ENCODE data around the gene RAI1. TPM values are rescaled to one million over a fixed set of nuclear protein-coding genes. Genes with fewer than 3 reads are reported as not detected.
A peak's percentile ranks its signal among the peaks of the same experiment; 100 is the strongest.

The RAI1 gene
- total and polyA plus RNA-seq, 2 experiments from 2014 or later: 0.87 to 0.89 TPM

DNA sequence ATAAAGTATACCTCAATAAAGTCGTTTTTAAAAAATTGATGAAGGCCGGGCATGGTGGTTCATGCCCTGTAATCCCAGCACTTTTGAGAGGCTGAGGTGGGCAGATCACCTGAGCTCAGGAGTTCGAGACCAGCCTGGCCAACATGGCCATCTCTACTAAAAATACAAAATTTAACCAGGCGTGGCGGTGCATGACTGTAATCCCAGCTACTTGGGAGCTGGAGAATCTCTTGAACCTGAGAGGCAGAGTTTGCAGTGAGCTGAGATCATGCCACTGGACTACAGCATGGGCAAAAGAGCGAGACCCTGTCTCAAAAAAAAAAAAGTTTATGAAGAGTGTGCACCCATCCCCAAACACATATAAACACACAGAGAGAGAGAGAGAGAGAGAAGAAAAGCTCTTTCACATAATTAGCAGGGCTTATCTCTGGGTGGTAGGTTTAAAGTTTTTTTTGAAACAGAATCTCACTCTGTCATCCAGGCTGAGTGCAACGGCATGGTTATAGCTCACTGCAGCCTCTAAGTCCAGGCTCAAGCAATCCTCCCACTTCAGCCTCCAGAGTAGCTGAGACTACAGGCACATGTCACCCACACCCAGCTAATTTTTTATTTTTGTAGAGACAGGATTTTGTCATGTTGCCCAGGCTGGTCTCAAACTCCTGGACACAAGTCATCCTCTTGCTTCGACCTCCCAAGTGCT is 152.6 kb downstream of the RAI1 start:
- H3F3A ChIP-seq (replicated peaks; ENCODE audit: low read depth): peaks cover 11% of the 10 kb centered on the region
- no peak overlapping the region for H3K4me3 ChIP-seq
- peaks cover 57% of the 10 kb centered on the region for H3K4me1 Mint-ChIP-seq
- H3K4me2 ChIP-seq: peak overlapping the region; percentile 93; the same call in 1 of the 2 replicates
- H3K4me1 ChIP-seq (ENCODE audit: insufficient read depth): peaks cover 34% of the 10 kb centered on the region
- H3K9me2 ChIP-seq (ENCODE audit: insufficient read depth): no peaks in the 10 kb centered on the region
- ATAC-seq: no peak
- peaks cover 51% of the 10 kb centered on the region for H4K20me1 ChIP-seq (replicated peaks; ENCODE audit: insufficient read depth)
- H3K4me3 Mint-ChIP-seq: peak overlapping the region; percentile 4; the same call in 1 of the 3 replicates
- peaks cover 27% of the 10 kb centered on the region for H3K27me3 Mint-ChIP-seq (ENCODE audit: insufficient read depth, low read depth, poor library complexity)
- H3K27me3 ChIP-seq (ENCODE audit: insufficient read depth): no peaks in the 10 kb centered on the region
- H3K79me2 ChIP-seq (replicated peaks; ENCODE audit: insufficient read depth): peaks cover 69% of the 10 kb centered on the region
- peak overlapping the region; percentile 30; the same call in 1 of the 2 replicates for H3K27ac Mint-ChIP-seq
- H2AFZ ChIP-seq: no peak overlapping the region
- H3K36me3 Mint-ChIP-seq (ENCODE audit: low read depth): peaks cover 42% of the 10 kb centered on the region
- no peaks in the 10 kb centered on the region for H3K36me3 ChIP-seq (ENCODE audit: insufficient read depth)
- H3K27ac ChIP-seq (ENCODE audit: low read depth): no peak overlapping the region
- no peaks in the 10 kb centered on the region for H3K9me3 Mint-ChIP-seq
- no peak for DNase-seq (ENCODE audit: low spot score)
- TF ChIP-seq ETS1 (IDR thresholded peaks at IDR 0.05): no peak
- no peak for TF ChIP-seq EZH2phosphoT487 (IDR thresholded peaks at IDR 0.05; ENCODE audit: unreplicated experiment)
- no peak for TF ChIP-seq ZNF331 (CRISPR knock-in tag; IDR thresholded peaks at IDR 0.05; ENCODE audit: low read depth)
- no peak for TF ChIP-seq POLR2AphosphoS5 (IDR thresholded peaks at IDR 0.05; ENCODE audit: low read depth)
- TF ChIP-seq ZNF114 (CRISPR knock-in tag; IDR thresholded peaks at IDR 0.05): no peak
- TF ChIP-seq, protein P1, sequence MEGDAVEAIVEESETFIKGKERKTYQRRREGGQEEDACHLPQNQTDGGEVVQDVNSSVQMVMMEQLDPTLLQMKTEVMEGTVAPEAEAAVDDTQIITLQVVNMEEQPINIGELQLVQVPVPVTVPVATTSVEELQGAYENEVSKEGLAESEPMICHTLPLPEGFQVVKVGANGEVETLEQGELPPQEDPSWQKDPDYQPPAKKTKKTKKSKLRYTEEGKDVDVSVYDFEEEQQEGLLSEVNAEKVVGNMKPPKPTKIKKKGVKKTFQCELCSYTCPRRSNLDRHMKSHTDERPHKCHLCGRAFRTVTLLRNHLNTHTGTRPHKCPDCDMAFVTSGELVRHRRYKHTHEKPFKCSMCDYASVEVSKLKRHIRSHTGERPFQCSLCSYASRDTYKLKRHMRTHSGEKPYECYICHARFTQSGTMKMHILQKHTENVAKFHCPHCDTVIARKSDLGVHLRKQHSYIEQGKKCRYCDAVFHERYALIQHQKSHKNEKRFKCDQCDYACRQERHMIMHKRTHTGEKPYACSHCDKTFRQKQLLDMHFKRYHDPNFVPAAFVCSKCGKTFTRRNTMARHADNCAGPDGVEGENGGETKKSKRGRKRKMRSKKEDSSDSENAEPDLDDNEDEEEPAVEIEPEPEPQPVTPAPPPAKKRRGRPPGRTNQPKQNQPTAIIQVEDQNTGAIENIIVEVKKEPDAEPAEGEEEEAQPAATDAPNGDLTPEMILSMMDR (conservative IDR thresholded peaks at IDR 0.05; ENCODE audit: low read depth in 2 of 2): no peak
- TF ChIP-seq REST (IDR thresholded peaks at IDR 0.05; ENCODE audit: unreplicated experiment): no peak
- TF ChIP-seq CREB1 (CRISPR knock-in tag; IDR thresholded peaks at IDR 0.05; ENCODE audit: low read depth): no peak
- TF ChIP-seq STAT1 (IDR thresholded peaks at IDR 0.05; ENCODE audit: unreplicated experiment): no peak
- TF ChIP-seq NANOG (IDR thresholded peaks at IDR 0.05; ENCODE audit: borderline replicate concordance): no peak
- TF ChIP-seq, protein P2, sequence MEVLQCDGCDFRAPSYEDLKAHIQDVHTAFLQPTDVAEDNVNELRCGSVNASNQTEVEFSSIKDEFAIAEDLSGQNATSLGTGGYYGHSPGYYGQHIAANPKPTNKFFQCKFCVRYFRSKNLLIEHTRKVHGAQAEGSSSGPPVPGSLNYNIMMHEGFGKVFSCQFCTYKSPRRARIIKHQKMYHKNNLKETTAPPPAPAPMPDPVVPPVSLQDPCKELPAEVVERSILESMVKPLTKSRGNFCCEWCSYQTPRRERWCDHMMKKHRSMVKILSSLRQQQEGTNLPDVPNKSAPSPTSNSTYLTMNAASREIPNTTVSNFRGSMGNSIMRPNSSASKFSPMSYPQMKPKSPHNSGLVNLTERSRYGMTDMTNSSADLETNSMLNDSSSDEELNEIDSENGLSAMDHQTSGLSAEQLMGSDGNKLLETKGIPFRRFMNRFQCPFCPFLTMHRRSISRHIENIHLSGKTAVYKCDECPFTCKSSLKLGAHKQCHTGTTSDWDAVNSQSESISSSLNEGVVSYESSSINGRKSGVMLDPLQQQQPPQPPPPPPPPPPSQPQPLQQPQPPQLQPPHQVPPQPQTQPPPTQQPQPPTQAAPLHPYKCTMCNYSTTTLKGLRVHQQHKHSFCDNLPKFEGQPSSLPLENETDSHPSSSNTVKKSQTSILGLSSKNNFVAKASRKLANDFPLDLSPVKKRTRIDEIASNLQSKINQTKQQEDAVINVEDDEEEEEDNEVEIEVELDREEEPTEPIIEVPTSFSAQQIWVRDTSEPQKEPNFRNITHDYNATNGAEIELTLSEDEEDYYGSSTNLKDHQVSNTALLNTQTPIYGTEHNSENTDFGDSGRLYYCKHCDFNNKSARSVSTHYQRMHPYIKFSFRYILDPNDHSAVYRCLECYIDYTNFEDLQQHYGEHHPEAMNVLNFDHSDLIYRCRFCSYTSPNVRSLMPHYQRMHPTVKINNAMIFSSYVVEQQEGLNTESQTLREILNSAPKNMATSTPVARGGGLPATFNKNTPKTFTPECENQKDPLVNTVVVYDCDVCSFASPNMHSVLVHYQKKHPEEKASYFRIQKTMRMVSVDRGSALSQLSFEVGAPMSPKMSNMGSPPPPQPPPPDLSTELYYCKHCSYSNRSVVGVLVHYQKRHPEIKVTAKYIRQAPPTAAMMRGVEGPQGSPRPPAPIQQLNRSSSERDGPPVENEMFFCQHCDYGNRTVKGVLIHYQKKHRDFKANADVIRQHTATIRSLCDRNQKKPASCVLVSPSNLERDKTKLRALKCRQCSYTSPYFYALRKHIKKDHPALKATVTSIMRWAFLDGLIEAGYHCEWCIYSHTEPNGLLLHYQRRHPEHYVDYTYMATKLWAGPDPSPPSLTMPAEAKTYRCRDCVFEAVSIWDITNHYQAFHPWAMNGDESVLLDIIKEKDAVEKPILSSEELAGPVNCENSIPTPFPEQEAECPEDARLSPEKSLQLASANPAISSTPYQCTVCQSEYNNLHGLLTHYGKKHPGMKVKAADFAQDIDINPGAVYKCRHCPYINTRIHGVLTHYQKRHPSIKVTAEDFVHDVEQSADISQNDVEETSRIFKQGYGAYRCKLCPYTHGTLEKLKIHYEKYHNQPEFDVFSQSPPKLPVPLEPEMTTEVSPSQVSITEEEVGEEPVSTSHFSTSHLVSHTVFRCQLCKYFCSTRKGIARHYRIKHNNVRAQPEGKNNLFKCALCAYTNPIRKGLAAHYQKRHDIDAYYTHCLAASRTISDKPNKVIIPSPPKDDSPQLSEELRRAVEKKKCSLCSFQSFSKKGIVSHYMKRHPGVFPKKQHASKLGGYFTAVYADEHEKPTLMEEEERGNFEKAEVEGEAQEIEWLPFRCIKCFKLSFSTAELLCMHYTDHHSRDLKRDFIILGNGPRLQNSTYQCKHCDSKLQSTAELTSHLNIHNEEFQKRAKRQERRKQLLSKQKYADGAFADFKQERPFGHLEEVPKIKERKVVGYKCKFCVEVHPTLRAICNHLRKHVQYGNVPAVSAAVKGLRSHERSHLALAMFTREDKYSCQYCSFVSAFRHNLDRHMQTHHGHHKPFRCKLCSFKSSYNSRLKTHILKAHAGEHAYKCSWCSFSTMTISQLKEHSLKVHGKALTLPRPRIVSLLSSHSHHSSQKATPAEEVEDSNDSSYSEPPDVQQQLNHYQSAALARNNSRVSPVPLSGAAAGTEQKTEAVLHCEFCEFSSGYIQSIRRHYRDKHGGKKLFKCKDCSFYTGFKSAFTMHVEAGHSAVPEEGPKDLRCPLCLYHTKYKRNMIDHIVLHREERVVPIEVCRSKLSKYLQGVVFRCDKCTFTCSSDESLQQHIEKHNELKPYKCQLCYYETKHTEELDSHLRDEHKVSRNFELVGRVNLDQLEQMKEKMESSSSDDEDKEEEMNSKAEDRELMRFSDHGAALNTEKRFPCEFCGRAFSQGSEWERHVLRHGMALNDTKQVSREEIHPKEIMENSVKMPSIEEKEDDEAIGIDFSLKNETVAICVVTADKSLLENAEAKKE (CRISPR knock-in tag; IDR thresholded peaks at IDR 0.05): no peak
- TF ChIP-seq JUNB (IDR thresholded peaks at IDR 0.05; ENCODE audit: unreplicated experiment): no peak
- TF ChIP-seq EZH2 (IDR thresholded peaks at IDR 0.05; ENCODE audit: low read depth, unreplicated experiment): no peak

Measured in GM23338 (cell line).